LNCAP (cell line): ENCODE data around the gene EIF4B.

Source experiments
- CTCF ChIP-seq: fragments of 450-650 bp; IDR thresholded peaks from 2 replicates; pipeline ENCODE4 v1.5.1; 2017; ENCODE audit warnings: mild to moderate bottlenecking

The EIF4B gene

GRCh38 chr12:53091756-53092155 lies 85.5 kb downstream of the EIF4B start:
- no peak for TF ChIP-seq CTCF
